Stimulated activated naive CD4-positive, alpha-beta T cell treated with Interleukin-2 at 50 U/mL for 16 hours (primary cell): Measurements from ENCODE around the gene INHBA.

Source experiments
- DNase-seq: peaks from one replicate; lab custom pipeline; 2025; lab: John Stamatoyannopoulos, UW

Gene INHBA

GRCh38 chr7:41688906-41689305, 14.0 kb downstream of the INHBA start:
- no peak for DNase-seq

- no peak for DNase-seq
These were observed 14.8 kb downstream of the INHBA start for GRCh38 chr7:41688012-41688625.

DNA sequence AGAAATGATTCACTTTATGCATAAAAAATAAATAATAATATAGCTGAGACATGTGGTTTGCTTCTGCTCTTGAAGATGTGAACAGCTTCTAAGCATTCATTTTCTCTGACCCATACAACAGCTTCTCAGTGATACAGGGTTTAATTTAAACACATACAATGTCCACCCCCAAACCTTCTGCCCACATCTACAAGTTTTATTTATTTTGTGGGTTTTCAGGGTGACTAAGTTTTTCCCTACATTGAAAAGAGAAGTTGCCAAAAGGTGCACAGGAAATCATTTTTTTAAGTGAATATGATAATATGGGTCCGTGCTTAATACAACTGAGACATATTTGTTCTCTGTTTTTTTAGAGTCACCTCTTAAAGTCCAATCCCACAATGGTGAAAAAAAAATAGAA, 17.2 kb downstream of the INHBA start:
- DNase-seq = no peak

DNA sequence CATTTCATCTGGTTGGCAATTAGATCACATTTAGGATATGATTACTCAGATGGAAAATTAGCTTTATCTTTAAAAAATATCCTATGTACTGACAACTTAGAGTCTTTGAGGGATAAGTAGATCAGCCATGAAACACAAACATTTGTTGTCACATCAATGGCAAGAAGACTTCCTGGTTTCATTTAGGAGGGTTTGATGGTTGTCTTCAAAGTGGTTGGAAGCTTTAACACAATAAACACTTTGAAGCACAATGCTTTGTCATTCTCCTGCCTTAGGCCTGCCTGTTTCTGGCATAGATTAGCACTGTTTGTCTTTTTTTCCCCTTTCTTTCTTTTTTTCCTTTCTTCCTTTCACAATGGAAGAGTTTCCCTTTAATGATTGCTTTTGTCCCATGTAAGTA, 20.5 kb downstream of the INHBA start:
- no peak for DNase-seq

DNA sequence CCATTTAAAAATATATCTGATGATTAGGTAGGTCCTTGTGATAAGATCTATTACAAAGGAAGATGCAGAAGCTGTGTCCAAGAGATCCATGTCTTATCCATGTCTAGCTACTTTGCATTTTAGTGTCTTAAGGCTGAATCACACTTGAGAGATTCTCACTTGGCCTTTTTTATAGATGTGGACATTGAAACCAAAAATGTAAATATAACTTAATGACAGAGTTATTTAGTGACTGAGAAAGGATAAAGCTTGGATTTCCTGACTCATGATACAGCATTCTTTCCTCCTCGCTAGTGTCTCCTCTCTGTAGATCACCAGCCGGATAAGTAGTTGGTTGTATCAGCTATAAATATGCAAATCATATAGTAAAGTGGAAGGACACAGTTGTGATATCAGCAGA, 23.3 kb downstream of the INHBA start:
- no peak for DNase-seq

GRCh38 chr7:41674505-41675023, 28.3 kb downstream of the INHBA start:
- DNase-seq = no peak

DNA sequence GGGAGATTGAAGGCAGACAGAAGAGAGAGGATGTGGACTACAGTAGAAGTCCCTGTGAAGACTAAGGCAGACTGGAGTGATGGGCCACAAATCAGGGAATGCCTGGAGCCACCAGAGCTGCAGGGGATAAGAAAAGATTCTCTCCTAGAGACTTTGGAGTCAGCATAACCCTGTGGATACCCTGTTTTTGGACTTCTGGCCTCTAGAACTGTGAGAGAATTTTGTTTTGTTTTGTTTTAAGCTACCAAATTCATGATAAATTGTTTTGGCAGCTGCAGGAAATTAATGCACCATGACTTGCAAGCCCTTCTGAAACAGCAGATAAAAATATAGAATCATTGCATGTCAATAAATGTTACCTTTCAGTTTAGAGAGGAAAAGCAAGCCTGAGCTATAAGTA, 41.3 kb downstream of the INHBA start:
- DNase-seq = no peak

DNA sequence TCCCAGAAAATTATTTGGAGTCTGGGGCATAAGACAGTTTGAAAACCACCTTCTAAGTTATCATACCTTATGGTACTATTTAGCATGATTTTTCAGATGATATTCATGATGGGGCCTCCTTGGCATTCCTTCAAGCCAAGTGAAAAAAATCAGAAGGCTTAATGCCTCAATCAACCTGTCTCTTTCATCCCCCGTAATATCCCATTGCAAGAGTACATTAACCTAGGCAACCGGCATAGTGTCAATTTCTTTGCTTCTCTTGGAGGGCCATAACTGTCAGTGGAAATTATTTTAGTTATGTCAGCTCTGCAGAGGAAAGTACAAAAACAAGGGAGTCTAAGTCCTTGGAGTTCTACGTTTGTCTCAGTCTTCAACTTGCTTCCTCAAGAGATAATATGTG, 43.4 kb downstream of the INHBA start:
- DNase-seq = no peak

GRCh38 chr7:41656366-41656765, 46.5 kb downstream of the INHBA start:
- no peak for DNase-seq

DNA sequence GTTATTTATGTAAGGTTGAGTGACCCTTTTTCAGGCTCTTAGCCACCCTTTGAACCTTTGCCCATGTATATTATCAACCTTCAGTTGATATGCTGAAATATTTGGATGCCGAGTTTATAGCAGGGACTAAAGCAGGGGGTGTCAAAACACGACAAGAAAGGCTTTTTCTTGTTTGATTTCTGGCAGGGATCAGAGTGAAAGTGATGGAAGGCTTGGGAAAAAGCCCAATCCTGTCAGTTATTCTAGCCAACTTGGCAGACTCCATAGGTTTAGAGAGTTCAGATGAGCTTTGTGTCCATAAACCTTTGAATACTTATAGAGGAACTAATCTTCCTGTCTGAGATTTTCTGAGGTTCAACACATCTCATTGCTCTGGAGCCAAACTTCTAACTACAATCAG, 47.5 kb downstream of the INHBA start:
- no peak for DNase-seq

DNA sequence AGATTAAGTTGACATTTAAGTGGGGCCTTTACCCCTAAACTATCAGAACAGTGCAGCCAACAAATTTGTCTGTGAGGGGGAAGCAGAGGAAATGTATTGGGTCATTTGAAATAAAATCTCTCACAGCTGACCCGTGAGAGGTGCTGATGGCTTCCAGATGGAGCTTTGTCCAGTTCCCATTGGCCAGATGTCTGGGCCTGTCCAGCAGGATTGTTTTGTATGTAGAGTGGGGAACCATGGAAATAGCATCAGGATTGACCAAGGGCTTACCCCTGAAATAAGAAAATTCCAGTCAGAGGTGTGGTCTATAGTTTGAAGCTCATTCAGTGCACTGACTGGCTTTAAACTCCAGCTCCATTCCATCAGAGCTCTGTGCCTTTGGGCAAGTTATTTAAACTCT, 50.6 kb downstream of the INHBA start:
- DNase-seq = no peak

GRCh38 chr7:41648501-41648900, 54.4 kb downstream of the INHBA start:
- DNase-seq = no peak

DNA sequence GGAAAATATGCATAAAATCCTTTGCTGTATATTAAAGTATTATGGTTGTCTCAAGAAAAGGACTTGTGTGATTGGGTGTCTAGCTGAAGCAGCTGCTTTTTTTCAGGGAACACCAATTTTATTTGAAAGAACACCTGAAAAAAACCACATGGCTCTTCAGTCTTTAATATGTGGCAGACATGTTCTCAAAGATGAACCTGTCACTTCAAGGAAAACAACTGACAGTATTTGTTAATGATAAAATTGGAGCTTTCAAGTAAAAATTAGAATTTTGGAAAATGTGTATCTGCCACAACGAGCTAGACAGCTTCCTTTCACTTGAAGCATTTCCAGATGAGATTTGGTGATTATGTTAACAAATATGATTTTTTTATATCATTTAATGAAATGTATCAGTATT, 59.3 kb downstream of the INHBA start:
- DNase-seq = no peak

GRCh38 chr7:41641665-41642014, 61.2 kb downstream of the INHBA start:
- no peak for DNase-seq

DNA sequence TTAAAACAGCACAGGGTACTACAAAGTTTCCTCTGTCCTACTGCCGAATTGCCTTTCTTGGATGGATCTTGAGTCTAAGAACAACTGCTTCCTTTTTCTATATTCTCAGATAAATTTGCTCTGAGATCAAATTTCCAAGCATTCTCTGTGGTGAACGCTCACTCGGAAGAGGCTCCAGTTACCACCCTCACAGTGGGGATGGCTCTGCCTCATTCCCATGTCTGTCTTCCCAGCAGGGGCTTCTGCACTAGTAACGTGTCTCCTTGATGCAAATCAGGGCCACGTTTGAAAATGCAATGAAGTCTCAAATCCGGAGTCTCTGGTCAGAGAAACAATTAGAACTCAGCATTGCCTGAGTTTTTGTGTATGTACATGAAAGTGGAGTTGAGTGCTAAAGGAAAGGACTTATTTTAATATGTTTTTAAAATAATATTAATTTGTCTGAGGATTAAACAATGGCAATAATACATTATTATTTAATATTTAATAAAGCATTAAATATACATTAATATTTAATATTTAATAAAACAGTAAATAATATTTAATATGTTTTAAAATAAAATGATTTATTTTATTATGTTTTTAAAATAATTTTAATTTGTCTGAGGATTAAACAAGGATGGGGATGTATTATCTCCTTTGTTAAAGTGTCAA, 61.8 kb downstream of the INHBA start:
- no peak for DNase-seq

- DNase-seq = no peak
These were observed 62.4 kb downstream of the INHBA start for GRCh38 chr7:41640487-41640886.

DNA sequence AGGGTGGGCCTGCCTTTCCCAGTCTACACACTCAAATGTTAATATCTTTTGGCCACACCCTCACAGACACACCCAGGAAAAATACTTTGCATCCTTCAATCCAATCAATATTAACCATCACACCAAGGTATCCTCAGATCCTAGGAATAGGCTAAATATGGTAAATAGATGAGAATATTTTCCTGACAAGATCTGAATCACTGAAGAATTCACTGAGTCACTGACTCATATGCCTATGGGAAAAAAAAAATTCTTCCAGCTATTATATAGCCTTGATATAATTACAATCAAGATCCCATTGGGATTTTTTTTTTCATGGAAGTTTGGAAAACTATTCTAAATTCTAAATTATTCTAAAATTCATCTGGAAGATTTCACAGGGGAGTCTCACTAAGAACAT, 65.8 kb downstream of the INHBA start:
- no peak for DNase-seq
